ENCODE results near the gene TRAPPC1.

The TRAPPC1 gene

DNA sequence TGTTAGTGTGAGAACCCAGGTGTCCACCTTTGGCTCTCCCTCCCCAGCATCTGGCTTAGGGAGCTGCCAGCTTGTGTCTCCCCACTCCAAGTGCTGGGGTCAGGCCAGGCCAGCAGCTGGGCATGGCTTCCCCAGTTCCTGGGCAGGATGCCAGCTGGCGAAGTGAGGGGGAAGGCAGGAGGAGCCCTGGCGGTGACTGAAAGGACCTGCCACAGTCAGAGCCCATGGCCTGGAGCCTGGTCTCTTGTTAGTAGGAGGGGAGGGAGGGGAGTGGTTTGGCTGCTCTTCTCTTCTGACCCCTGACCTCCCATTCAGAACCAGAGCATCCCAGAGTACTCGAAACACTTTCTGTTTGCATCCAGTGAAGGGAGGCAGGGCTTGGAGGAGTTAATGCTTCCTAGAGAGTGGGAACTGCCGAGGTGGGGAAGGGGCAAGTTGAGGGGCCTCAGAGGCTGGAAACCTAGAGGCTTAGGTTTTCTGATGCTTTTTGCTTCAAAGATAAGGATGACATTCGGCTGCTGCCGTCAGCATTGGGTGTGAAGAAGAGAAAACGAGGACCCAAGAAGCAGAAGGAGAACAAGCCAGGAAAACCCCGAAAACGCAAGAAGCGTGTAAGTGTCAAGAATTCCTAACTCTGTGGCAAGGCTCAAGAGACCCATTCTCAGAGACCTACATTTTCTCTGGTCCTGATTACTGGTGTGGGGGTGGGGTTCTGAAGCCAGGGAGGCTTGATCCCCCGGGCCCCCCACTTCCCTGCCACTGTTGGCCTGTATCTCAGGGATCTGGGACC lies 42.4 kb downstream of the TRAPPC1 start:
- H3K36me3 ChIP-seq (ENCODE audit: control insufficient read depth, insufficient read depth, low read length) = peaks cover 7% of the 10 kb centered on the region
- H3K4me3 ChIP-seq (ENCODE audit: low read length) = no peak overlapping the region
- peak overlapping the region; percentile 57 for H3K9ac ChIP-seq (ENCODE audit: low read length)

GRCh38 chr17:7888184-7888920 lies 43.4 kb downstream of the TRAPPC1 start, which contains the start of gene CHD3:
Gene CHD3 (plus strand): TSS chr17:7888789. CDS start chr17:7889001, 212 bp downstream.
- Histone ChIP-seq H3K9ac (ENCODE audit: low read length) (peak within 1 kb of the TSS; percentile 57), H3K4me1 (ENCODE audit: control insufficient read depth, insufficient read depth, low read length) (peaks cover 38% of the 10 kb centered on the region), H3K9me3 (ENCODE audit: control insufficient read depth, low read length) (no peaks in the 10 kb centered on the region), H3K4me3 (ENCODE audit: low read length) (peak within 1 kb of the TSS; percentile 42), H3K27me3 (ENCODE audit: control insufficient read depth, insufficient read depth, low read length) (no peaks in the 10 kb centered on the region), H3K36me3 (ENCODE audit: control insufficient read depth, insufficient read depth, low read length) (peaks cover 5% of the 10 kb centered on the region)

More for the DNA sequence above, 42.4 kb downstream of the TRAPPC1 start:
- Histone ChIP-seq H3K27me3 (ENCODE audit: control insufficient read depth, insufficient read depth, low read length) (no peaks in the 10 kb centered on the region), H3K4me1 (ENCODE audit: control insufficient read depth, insufficient read depth, low read length) (peaks cover 38% of the 10 kb centered on the region), H3K9me3 (ENCODE audit: control insufficient read depth, low read length) (no peaks in the 10 kb centered on the region)

- Histone ChIP-seq H3K4me3 (ENCODE audit: low read length) (peak overlapping the region; percentile 42), H3K9ac (ENCODE audit: low read length) (peak overlapping the region; percentile 57), H3K9me3 (ENCODE audit: control insufficient read depth, low read length) (no peaks in the 10 kb centered on the region), H3K4me1 (ENCODE audit: control insufficient read depth, insufficient read depth, low read length) (peaks cover 38% of the 10 kb centered on the region), H3K27me3 (ENCODE audit: control insufficient read depth, insufficient read depth, low read length) (no peaks in the 10 kb centered on the region), H3K36me3 (ENCODE audit: control insufficient read depth, insufficient read depth, low read length) (peaks cover 5% of the 10 kb centered on the region)
Measured at GRCh38 chr17:7887482-7888183, 44.1 kb downstream of the TRAPPC1 start.

- H3K4me1 ChIP-seq (ENCODE audit: control insufficient read depth, insufficient read depth, low read length) = peaks cover 40% of the 10 kb centered on the region
Measured at GRCh38 chr17:7887038-7887481, 44.7 kb downstream of the TRAPPC1 start.

DNA sequence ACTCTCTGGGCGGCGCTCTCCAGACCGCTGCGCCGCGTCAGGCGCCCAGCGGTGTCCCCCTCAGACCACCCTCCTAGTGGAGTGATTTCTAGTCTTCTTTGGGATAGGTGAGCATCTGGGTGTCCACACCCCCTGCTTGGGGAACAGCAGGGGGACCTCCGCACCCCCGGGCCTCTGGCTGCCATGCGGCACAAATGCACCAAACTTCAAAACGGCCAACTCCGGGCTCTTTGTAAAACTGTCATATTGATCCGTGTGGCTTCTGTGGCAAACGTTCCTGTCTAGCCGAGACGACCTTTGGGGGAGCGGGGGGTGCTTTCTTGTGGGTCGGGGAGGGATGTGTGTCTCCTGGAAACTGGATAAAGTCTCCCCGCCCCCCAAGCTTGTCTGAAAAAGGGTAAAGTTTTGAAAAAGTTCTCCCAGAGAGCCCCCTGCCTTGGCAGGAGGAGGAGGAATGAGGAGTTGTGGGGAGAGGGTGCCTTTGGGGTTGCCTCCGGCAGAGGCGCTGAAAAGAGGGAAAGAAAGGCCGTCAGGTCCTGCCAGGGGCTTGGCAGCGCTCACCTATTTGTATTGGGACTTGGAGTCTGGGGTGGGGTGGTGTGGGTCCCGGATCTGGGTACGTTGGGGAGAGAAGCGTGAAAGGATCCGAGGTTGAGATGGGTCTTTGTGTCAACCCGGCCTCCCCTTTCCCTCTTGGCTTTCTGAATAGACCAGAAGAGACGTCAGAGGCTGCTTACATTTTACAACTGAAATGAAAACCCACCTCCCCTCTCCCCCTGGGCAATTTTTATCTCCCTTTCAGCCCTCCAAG lies 45.3 kb downstream of the TRAPPC1 start:
- no peaks in the 10 kb centered on the region for H3K9me3 ChIP-seq (ENCODE audit: control insufficient read depth, low read length)
- peaks cover 5% of the 10 kb centered on the region for H3K36me3 ChIP-seq (ENCODE audit: control insufficient read depth, insufficient read depth, low read length)
- H3K4me3 ChIP-seq (ENCODE audit: low read length) = peak overlapping the region; percentile 84
- peaks cover 45% of the 10 kb centered on the region for H3K4me1 ChIP-seq (ENCODE audit: control insufficient read depth, insufficient read depth, low read length)
- no peaks in the 10 kb centered on the region for H3K27me3 ChIP-seq (ENCODE audit: control insufficient read depth, insufficient read depth, low read length)
- H3K9ac ChIP-seq (ENCODE audit: low read length) = peak overlapping the region; percentile 79

More at GRCh38 chr17:7887038-7887481, 44.7 kb downstream of the TRAPPC1 start:
- peak overlapping the region; percentile 79 for H3K9ac ChIP-seq (ENCODE audit: low read length)
- H3K9me3 ChIP-seq (ENCODE audit: control insufficient read depth, low read length) = no peaks in the 10 kb centered on the region
- H3K36me3 ChIP-seq (ENCODE audit: control insufficient read depth, insufficient read depth, low read length) = peaks cover 5% of the 10 kb centered on the region
- no peak overlapping the region for H3K4me3 ChIP-seq (ENCODE audit: low read length)
- H3K27me3 ChIP-seq (ENCODE audit: control insufficient read depth, insufficient read depth, low read length) = no peaks in the 10 kb centered on the region

GRCh38 chr17:7885367-7886226 lies 46.1 kb downstream of the TRAPPC1 start:
- peak overlapping the region; percentile 84 for H3K4me3 ChIP-seq (ENCODE audit: low read length)
- no peaks in the 10 kb centered on the region for H3K27me3 ChIP-seq (ENCODE audit: control insufficient read depth, insufficient read depth, low read length)
- peaks cover 45% of the 10 kb centered on the region for H3K4me1 ChIP-seq (ENCODE audit: control insufficient read depth, insufficient read depth, low read length)
- peaks cover under 1% of the 10 kb centered on the region for H3K36me3 ChIP-seq (ENCODE audit: control insufficient read depth, insufficient read depth, low read length)
- H3K9ac ChIP-seq (ENCODE audit: low read length) = peak overlapping the region; percentile 79
- no peaks in the 10 kb centered on the region for H3K9me3 ChIP-seq (ENCODE audit: control insufficient read depth, low read length)

- H3K9ac ChIP-seq (ENCODE audit: low read length) = peak overlapping the region; percentile 79
- peaks cover 43% of the 10 kb centered on the region for H3K4me1 ChIP-seq (ENCODE audit: control insufficient read depth, insufficient read depth, low read length)
- no peak overlapping the region for H3K4me3 ChIP-seq (ENCODE audit: low read length)
- no peaks in the 10 kb centered on the region for H3K27me3 ChIP-seq (ENCODE audit: control insufficient read depth, insufficient read depth, low read length)
- no peaks in the 10 kb centered on the region for H3K36me3 ChIP-seq (ENCODE audit: control insufficient read depth, insufficient read depth, low read length)
- H3K9me3 ChIP-seq (ENCODE audit: control insufficient read depth, low read length) = no peaks in the 10 kb centered on the region
Measured at GRCh38 chr17:7884581-7885366, 47.0 kb downstream of the TRAPPC1 start.

GRCh38 chr17:7883781-7884386 lies 47.9 kb downstream of the TRAPPC1 start:
- peaks cover 34% of the 10 kb centered on the region for H3K4me1 ChIP-seq (ENCODE audit: control insufficient read depth, insufficient read depth, low read length)

DNA sequence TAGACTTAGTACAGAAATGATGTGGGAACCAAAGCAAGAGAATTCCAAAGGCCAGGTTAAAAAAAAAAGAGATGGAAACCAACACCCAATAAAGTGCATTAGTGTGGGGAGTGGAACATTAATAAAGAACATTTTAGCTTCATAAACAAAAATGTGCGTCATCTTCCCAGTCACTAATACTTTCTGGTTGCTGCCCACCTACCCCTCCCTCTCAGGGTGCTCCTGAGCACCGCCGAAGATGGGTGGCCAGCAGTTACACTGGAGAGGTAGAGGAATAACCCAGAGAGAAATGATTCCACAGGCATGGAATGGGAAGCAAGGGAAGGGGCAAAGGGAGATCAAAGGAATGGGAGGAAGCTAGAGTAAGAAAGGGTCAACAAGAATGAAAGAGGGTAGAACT lies 49.1 kb downstream of the TRAPPC1 start:
- Histone ChIP-seq H3K9me3 (ENCODE audit: control insufficient read depth, low read length) (no peaks in the 10 kb centered on the region), H3K9ac (ENCODE audit: low read length) (no peak overlapping the region), H3K4me1 (ENCODE audit: control insufficient read depth, insufficient read depth, low read length) (peaks cover 22% of the 10 kb centered on the region), H3K27me3 (ENCODE audit: control insufficient read depth, insufficient read depth, low read length) (no peaks in the 10 kb centered on the region), H3K36me3 (ENCODE audit: control insufficient read depth, insufficient read depth, low read length) (no peaks in the 10 kb centered on the region), H3K4me3 (ENCODE audit: low read length) (no peak overlapping the region)

More at GRCh38 chr17:7883781-7884386, 47.9 kb downstream of the TRAPPC1 start:
- Histone ChIP-seq H3K9me3 (ENCODE audit: control insufficient read depth, low read length) (no peaks in the 10 kb centered on the region), H3K27me3 (ENCODE audit: control insufficient read depth, insufficient read depth, low read length) (no peaks in the 10 kb centered on the region), H3K9ac (ENCODE audit: low read length) (peak overlapping the region; percentile 42), H3K36me3 (ENCODE audit: control insufficient read depth, insufficient read depth, low read length) (no peaks in the 10 kb centered on the region), H3K4me3 (ENCODE audit: low read length) (no peak overlapping the region)

- H3K4me3 ChIP-seq (ENCODE audit: low read length) = no peak overlapping the region
Measured at GRCh38 chr17:7882068-7882467, 49.7 kb downstream of the TRAPPC1 start.

More at GRCh38 chr17:7882068-7882467, 49.7 kb downstream of the TRAPPC1 start:
- peaks cover 19% of the 10 kb centered on the region for H3K4me1 ChIP-seq (ENCODE audit: control insufficient read depth, insufficient read depth, low read length)
- H3K27me3 ChIP-seq (ENCODE audit: control insufficient read depth, insufficient read depth, low read length) = no peaks in the 10 kb centered on the region
- H3K36me3 ChIP-seq (ENCODE audit: control insufficient read depth, insufficient read depth, low read length) = no peaks in the 10 kb centered on the region
- H3K9ac ChIP-seq (ENCODE audit: low read length) = no peak overlapping the region
- H3K9me3 ChIP-seq (ENCODE audit: control insufficient read depth, low read length) = no peaks in the 10 kb centered on the region
